ENCODE measurements around the gene CASKIN1.

The CASKIN1 gene

DNA sequence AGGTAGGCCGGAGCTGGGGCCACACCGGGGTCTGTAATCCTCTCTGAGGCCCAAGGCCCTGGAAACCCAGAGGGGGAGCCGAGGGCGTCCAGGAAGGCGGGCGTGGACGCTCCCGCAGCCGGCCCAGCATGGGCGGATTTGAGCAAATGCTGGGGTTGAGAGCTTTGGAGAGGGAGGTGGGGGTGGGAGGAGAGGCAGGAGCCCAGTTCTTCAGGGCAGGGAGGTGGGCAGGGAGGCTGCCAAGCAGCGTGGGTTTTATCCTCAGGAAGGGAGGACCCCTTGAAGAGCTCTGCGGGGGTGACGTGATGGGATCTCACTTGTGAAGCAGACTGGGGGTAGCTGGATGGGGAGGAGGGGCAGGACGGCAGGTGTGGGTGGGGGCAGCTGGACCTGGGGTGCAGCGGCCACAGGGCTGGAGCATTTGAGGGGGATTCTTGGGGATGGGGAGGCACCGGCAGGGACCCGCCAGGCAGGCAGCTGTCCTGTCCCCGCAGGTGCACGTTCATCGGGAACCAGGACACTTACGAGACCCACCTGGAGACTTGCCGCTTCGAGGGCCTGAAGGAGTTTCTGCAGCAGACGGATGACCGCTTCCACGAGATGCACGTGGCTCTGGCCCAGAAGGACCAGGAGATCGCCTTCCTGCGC is 23.6 kb downstream of the CASKIN1 start:
- ChIA-PET POLR2A (interaction anchor here (1.2 kb wide), 1 partner anchor 17 kb away, joined by 4 read pairs; the partner anchor contains the start of gene TRAF7), CTCF (no interaction called here)
- H3K4me3 ChIP-seq (ENCODE audit: low read depth, low read length), result no peak overlapping the region
- TF ChIP-seq, protein P1, sequence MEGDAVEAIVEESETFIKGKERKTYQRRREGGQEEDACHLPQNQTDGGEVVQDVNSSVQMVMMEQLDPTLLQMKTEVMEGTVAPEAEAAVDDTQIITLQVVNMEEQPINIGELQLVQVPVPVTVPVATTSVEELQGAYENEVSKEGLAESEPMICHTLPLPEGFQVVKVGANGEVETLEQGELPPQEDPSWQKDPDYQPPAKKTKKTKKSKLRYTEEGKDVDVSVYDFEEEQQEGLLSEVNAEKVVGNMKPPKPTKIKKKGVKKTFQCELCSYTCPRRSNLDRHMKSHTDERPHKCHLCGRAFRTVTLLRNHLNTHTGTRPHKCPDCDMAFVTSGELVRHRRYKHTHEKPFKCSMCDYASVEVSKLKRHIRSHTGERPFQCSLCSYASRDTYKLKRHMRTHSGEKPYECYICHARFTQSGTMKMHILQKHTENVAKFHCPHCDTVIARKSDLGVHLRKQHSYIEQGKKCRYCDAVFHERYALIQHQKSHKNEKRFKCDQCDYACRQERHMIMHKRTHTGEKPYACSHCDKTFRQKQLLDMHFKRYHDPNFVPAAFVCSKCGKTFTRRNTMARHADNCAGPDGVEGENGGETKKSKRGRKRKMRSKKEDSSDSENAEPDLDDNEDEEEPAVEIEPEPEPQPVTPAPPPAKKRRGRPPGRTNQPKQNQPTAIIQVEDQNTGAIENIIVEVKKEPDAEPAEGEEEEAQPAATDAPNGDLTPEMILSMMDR (IDR thresholded peaks at IDR 0.05; ENCODE audit: insufficient read depth, low read length, missing control alignments), result no peak
- no peak for DNase-seq (ENCODE audit: low read depth, low spot score)

GRCh38 chr16:2171601-2172178 is 24.7 kb downstream of the CASKIN1 start:
- CTCF ChIA-PET, result interaction anchor here (0.7 kb wide), 1 partner anchor 17 kb away, joined by 3 read pairs; no protein-coding TSS in a partner anchor
- POLR2A ChIA-PET, result no interaction called here
- no peak for DNase-seq (ENCODE audit: low read depth, low spot score)
- TF ChIP-seq, protein P1 (IDR thresholded peaks at IDR 0.05; ENCODE audit: insufficient read depth, low read length, missing control alignments), result no peak
- no peak overlapping the region for H3K4me3 ChIP-seq (ENCODE audit: low read depth, low read length)

DNA sequence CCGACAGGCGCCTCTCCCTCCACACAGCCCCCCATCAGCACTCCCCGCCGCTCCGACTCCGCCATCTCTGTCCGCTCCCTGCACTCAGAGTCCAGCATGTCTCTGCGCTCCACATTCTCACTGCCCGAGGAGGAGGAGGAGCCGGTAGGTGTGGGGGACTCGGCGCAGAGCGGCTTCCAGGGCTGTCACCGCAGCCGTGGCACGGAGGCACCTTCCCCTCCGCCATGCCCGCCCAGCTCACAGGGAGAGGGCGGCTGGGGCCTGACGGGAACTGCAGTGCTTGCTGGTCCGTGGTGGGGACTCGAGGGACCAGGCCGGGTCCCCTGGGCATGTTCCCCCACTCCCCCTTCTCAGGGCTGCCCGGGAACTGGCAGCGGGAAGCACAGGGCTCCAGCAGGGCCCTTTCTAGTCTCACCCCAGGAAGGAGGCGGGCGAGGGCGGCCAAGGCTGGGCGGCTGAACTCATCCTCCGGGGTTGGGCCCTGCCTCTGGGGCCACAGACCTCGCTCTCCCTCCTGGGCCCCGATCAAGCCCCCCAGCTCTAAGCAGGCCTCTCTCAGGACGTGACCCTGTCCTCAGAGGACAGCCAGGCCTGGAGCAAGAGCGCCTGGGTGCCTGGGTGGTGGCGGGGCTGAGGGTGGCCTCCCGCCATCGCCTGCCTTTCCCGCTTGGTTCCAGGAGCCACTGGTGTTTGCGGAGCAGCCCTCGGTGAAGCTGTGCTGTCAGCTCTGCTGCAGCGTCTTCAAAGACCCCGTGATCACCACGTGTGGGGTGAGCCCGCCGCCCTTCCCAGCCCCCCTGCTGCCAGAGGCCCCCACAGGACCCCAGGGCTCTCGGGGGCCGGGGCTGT is 25.6 kb downstream of the CASKIN1 start:
- no peak overlapping the region for H3K4me3 ChIP-seq (ENCODE audit: low read depth, low read length)
- ChIA-PET CTCF (no interaction called here), POLR2A (no interaction called here)
- TF ChIP-seq, protein P1 (IDR thresholded peaks at IDR 0.05; ENCODE audit: insufficient read depth, low read length, missing control alignments), result no peak
- DNase-seq (ENCODE audit: low read depth, low spot score), result no peak

GRCh38 chr16:2170080-2170479 is 26.3 kb downstream of the CASKIN1 start:
- no peak overlapping the region for H3K4me3 ChIP-seq (ENCODE audit: low read depth, low read length)
- ChIA-PET CTCF (no interaction called here), POLR2A (interaction anchor here (0.7 kb wide), 1 partner anchor 15 kb away, joined by 4 read pairs; the partner anchor contains the start of gene TRAF7)
- DNase-seq (ENCODE audit: low read depth, low spot score), result no peak
- TF ChIP-seq, protein P1 (IDR thresholded peaks at IDR 0.05; ENCODE audit: insufficient read depth, low read length, missing control alignments), result no peak

DNA sequence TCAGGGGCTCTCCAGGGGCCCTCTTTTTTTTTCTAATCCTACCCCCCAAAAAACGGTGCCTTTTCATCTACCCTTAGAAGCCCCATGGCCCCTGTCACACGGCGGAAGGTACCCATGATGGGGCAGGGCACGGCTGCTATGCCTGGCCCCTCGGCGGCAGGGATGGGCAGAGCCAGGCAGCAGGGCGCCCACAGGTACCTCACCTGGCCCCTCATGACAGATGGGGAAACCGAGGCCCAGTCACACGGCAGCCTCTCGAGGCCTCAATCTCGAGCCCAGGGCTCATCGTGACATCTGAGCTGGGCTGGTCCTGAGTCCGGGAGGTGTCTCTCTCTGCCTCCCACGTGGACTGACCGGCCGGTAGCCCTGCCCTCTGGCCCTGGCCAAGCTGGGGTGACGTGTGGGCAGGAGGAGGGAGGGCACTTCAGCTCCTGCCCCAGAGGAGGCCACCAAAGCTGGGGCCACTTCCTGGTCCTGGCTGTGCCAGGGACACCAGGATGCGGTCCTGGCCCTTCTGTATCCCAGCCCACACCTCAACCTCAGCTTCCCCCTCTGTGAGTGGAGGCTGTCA is 29.3 kb downstream of the CASKIN1 start:
- ChIA-PET CTCF (interaction anchor here (0.7 to 1.1 kb wide), 2 partner anchors 10 to 14 kb away, joined by 3 to 4 read pairs; no protein-coding TSS in a partner anchor), POLR2A (interaction anchor here (2.1 kb wide), 1 partner anchor 12 kb away, joined by 12 read pairs; the partner anchor contains the start of gene TRAF7)
- TF ChIP-seq, protein P1 (IDR thresholded peaks at IDR 0.05; ENCODE audit: insufficient read depth, low read length, missing control alignments), result no peak
- no peak overlapping the region for H3K4me3 ChIP-seq (ENCODE audit: low read depth, low read length)
- DNase-seq (ENCODE audit: low read depth, low spot score), result no peak
